GM18861 (cell line): ENCODE measurements around the gene CTAG1A.
"Not testable (repeated sequence)": the region's sequence is repeated elsewhere in the genome, so short reads cannot be mapped to it uniquely, and the experiment has no call there.

Experiments used
- ATAC-seq: cut with Tn5 transposase; IDR thresholded peaks from one replicate; pipeline ENCODE4 v1.9.1; 2021; ENCODE audit not compliant: unreplicated experiment

CTAG1A gene

GRCh38 chrX:154611146-154611545 is 26.2 kb downstream of the CTAG1A start:
- not testable (repeated sequence) for ATAC-seq

- not testable (repeated sequence) for ATAC-seq
Observed at GRCh38 chrX:154613586-154613985, 28.7 kb downstream of the CTAG1A start.

GRCh38 chrX:154619182-154619581 is 34.2 kb downstream of the CTAG1A start, which contains the start of gene CTAG1B:
Gene CTAG1B (minus strand): TSS chrX:154619282. CDS start chrX:154619218, 64 bp downstream.
- not testable (repeated sequence) for ATAC-seq

GRCh38 chrX:154620767-154621414 is 36.0 kb downstream of the CTAG1A start:
- ATAC-seq: not testable (repeated sequence)

- ATAC-seq: not testable (repeated sequence)
Observed at GRCh38 chrX:154628960-154629359, 44.0 kb downstream of the CTAG1A start.

GRCh38 chrX:154630949-154631348 is 46.0 kb downstream of the CTAG1A start:
- ATAC-seq: not testable (repeated sequence)

- not testable (repeated sequence) for ATAC-seq
Observed at GRCh38 chrX:154633661-154634060, 48.7 kb downstream of the CTAG1A start.
